GM12874 (cell line): ENCODE data around the gene GALR2.

Source experiments
- TF ChIP-seq, protein P1 (sequence below): IDR thresholded peaks from 2 replicates; pipeline ENCODE4 v1.5.1; 2011; ENCODE audit warnings: low read depth, mild to moderate bottlenecking, control low read depth, low read length, moderate library complexity; ENCODE audit not compliant: insufficient read depth

The GALR2 gene

DNA sequence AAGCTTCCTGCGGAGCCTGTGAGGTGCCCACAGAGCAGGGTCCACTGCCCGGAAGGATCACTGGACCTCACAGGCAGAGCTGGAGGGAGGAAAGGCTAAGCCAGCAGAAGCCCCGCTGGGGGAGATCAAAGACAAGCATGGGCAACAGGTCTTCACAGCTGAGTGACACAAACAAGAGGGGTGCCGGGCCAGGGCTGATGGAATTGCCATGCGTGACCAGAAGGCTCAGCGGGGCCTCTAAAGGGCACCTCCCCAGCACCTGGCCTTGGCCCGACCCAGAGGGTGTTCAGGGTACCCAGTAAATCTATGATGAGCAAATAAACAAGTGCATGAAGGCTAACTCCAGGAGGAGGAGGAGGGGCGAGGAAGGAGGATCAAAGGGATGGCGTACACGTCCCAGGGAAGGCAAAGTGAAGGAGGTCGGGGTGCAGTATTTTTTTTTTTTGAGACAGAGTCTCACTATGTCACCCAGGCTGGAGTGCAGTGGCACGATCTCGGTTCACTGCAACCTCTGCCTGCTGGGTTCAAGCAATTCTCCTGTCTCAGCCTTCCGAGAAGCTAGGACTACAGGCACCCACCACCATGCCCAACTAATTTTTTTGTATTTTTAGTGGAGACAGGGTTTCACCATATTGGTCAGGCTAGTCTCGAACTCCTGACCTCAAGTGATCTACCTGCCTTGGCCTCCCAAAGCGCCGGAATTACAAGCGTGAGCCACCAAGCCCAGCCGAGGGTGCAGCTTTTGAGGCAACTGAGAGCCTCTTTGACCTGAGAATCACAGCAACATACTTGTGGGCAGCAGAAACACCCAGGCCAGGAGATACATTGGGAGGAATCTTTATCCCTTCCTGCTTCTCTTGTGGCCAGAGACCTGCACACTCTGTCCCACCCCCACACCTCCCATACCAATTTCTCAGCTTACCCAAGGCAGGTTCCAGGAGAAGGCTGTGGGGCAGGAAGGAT, 45.1 kb downstream of the GALR2 start:
- TF ChIP-seq, protein P1, sequence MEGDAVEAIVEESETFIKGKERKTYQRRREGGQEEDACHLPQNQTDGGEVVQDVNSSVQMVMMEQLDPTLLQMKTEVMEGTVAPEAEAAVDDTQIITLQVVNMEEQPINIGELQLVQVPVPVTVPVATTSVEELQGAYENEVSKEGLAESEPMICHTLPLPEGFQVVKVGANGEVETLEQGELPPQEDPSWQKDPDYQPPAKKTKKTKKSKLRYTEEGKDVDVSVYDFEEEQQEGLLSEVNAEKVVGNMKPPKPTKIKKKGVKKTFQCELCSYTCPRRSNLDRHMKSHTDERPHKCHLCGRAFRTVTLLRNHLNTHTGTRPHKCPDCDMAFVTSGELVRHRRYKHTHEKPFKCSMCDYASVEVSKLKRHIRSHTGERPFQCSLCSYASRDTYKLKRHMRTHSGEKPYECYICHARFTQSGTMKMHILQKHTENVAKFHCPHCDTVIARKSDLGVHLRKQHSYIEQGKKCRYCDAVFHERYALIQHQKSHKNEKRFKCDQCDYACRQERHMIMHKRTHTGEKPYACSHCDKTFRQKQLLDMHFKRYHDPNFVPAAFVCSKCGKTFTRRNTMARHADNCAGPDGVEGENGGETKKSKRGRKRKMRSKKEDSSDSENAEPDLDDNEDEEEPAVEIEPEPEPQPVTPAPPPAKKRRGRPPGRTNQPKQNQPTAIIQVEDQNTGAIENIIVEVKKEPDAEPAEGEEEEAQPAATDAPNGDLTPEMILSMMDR, result no peak

DNA sequence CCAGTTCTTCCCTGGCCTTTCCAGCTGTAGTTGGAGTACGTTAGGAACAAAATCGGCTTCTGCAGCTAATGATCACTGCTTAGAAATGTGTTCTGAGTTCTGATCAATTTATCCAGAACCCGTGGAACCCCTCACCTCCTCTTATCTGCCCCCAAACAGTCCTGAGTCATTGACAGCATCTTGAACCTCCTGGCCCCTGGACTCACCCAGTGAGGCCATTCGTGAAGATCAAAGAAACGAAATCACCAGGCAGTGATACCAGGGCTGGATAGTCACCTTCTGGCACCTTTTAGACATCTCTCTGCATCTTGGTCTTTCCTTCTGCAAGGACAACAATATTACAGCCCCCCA, 46.1 kb downstream of the GALR2 start:
- TF ChIP-seq, protein P1, result no peak

DNA sequence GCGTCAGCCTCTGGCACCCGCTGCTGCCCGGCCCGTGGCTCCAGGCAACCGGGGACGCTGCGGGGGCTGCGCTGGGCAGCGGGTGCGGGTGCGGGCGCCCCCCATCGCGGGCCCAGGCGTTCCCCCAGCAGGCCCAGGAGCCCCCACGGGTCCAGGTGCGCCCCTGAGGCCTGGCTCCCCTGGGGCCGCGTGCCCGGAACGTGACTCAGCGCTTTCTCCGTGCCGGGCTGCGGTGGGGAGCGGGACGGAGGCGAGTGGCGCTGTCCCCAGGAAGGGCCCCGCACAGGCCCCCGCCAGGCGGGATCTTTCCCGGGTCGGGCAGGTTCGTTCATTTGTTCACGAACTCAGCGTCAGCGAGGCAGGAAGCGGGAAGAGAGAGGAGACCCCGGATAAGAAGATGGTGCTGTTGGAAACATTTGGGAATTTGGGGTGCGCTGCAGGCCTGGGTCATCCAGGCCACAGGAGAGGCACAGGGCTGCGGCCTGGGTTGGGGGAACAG, 47.4 kb downstream of the GALR2 start:
- TF ChIP-seq, protein P1, result no peak

DNA sequence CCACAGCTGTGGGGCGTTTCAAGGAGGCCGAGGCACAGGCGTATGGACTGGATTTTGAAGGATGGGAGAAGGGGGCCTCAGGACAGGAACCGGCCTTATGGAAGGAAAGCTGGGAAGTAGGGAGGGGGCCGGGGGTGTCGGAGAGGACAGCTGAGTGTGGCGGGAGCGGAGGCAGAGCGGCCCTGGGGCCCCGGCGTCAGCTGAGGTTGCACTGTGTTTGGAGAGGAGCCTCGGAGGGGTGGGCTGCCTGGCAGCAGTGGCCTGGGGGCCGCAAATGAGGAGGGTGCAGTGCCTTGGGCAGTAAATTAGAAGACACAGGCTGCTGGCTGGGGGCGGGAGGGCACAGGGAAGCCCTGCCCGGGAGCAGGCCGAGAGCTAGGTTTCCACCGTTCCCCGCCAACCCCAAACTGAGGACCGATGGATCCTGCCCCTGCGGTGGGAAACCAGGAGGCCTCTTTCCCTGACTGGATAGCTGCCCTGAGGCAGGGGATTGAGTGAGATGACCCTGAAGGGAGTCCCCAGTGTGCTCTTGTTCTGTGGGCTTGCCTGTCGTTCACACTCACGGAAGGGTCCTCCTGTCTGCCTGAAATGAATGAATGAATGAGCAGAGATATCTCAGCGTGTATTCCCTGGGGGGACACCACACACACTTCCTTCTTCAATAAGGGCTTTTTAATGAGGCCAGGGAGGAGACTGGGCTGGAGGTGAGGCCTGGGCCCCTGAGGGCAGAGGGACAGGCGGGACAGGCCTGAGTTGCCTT, 48.0 kb downstream of the GALR2 start:
- TF ChIP-seq, protein P1, result no peak

DNA sequence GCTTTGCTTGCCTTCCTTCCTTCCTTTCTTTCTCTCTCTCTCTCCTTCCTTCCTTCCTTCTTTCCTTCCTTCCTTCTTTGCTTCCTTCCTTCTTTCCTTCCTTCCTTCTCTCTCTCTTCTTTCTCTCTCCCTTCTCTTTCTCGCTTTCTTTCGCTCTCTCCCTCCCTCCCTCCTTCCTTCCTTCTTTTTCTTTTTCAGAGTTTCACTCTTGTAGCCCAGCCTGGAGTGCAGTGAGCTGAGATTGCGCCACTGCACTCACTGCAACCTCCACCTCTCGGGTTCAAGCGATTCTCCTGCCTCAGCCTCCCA, 48.6 kb downstream of the GALR2 start:
- TF ChIP-seq, protein P1, result no peak

DNA sequence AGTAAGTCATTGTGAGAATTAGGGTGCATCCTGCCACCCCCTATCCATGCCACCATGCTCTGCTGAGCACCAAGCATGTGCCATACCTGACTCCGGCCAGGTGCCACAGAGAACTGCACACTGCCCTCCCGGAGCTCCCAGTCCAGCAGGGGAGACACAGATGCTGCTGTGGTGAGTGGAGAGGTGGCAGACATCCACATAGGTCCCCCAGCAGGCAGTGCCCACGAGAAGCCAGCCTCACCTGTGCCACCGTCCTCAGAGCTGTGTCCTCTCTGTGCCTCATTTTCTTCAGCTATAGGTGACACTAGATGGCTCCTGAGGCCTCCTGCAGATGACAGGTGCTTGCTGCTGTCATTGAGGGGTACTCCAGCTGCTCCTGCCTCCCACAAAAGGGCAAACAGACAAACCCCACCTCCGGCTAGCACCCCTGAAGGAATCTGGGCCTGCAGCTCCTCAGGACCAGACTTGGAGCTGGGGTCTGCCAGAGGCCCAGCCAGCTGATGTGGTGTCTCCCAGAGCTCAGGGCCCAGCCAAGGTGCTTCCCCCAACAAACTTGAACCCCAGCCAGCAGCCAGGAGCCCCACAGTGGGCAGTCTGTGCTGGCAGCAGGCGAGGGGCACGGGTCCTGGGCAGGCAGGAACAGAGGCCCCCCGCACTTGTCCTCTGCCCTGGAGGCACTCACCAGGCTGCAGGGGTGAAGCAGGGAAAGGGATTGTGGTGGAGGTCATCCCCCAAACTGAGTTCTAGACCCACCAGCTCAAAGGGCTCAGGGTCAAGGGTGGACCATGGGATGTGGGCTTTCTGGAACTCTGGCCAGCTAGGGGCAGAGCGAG, 49.4 kb downstream of the GALR2 start:
- TF ChIP-seq, protein P1, result no peak
